ENCODE measurements around the gene PPP1R2.
"Not testable (repeated sequence)": the region's sequence is repeated elsewhere in the genome, so short reads cannot be mapped to it uniquely, and the experiment has no call there.

Gene PPP1R2

GRCh38 chr3:195524171-195524896, 18.8 kb downstream of the PPP1R2 start:
- H3K27ac ChIP-seq, result no peak overlapping the region
- TF ChIP-seq CTCF (conservative IDR thresholded peaks at IDR 0.05) (no peak), ZFX (IDR thresholded peaks at IDR 0.05) (no peak)

- TF ChIP-seq ZFX (IDR thresholded peaks at IDR 0.05), result no peak
- TF ChIP-seq CTCF (conservative IDR thresholded peaks at IDR 0.05), result peak; percentile 86
- no peak overlapping the region for H3K27ac ChIP-seq
These were observed 20.7 kb downstream of the PPP1R2 start for GRCh38 chr3:195522254-195523023.

- H3K27ac ChIP-seq, result no peak overlapping the region
- TF ChIP-seq CTCF (conservative IDR thresholded peaks at IDR 0.05) (no peak), ZFX (IDR thresholded peaks at IDR 0.05) (no peak)
These were observed 26.1 kb downstream of the PPP1R2 start for GRCh38 chr3:195517030-195517429.

- not testable (repeated sequence) for H3K27ac ChIP-seq
These were observed 28.4 kb downstream of the PPP1R2 start for GRCh38 chr3:195514610-195515235.

GRCh38 chr3:195512798-195513345, 30.3 kb downstream of the PPP1R2 start:
- TF ChIP-seq CTCF (conservative IDR thresholded peaks at IDR 0.05), result no peak
- no peak for TF ChIP-seq ZFX (IDR thresholded peaks at IDR 0.05)
- H3K27ac ChIP-seq, result no peak overlapping the region

- TF ChIP-seq ZFX (IDR thresholded peaks at IDR 0.05) (no peak), CTCF (conservative IDR thresholded peaks at IDR 0.05) (no peak)
- H3K27ac ChIP-seq, result no peak overlapping the region
These were observed 32.0 kb downstream of the PPP1R2 start for GRCh38 chr3:195511136-195511535.

GRCh38 chr3:195508185-195508584, 34.9 kb downstream of the PPP1R2 start:
- TF ChIP-seq CTCF (conservative IDR thresholded peaks at IDR 0.05) (no peak), ZFX (IDR thresholded peaks at IDR 0.05) (no peak)

More at GRCh38 chr3:195508185-195508584, 34.9 kb downstream of the PPP1R2 start:
- no peak overlapping the region for H3K27ac ChIP-seq

Measured in C4-2B (cell line).